Activated CD8-positive, alpha-beta memory T cell treated with anti-CD3 and anti-CD28 coated beads, Interleukin-2, amount 50 U/mL, for 24 hours (primary cell): Measurements from ENCODE around the gene HMGA1.
"Not testable (repeated sequence)": the region's sequence is repeated elsewhere in the genome, so short reads cannot be mapped to it uniquely, and the experiment has no call there.

Source experiments
- DNase-seq: peaks from one replicate; pipeline ENCODE4 v3.0.0-alpha.2; 2020; ENCODE audit errors: extremely low read depth

HMGA1 gene

DNA sequence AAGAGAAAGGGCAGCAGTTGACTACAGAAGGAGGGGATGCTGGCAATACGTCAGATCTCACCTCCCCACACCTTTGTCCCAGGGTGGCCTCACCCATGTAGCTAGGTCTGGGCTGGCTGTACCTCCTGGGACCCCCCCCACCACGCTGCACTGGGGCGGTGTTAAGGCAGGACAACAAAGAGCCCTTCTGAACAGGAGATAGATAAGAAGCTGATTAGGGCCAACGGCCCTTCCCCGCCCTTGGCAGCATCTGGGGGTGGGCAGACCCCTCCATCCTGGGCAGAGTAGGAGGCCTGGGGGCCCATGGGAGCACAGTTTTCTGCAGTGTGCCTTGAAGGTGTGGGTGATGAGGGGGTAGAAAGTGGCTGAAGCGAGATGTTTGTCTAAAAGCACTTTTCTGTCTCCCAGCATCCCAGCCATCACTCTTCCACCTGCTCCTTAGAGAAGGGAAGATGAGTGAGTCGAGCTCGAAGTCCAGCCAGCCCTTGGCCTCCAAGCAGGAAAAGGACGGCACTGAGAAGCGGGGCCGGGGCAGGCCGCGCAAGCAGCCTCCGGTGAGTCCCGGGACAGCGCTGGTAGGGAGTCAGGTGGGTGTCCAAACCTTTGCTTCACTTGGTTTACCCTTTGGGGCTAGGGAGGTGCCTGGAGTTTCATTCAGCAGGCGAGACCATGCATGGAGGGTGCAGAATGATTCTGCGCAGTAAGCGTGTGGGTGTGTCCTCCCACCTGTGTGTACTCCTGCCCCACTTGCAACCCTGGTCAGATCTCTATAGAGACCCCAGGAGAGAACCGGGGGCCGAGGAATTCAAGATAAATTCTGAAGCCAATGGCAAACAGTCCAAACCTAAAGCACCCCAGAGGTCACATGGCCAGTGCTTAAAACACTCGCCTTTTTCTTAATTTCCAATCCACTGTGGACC lies 3.9 kb downstream of the HMGA1 start:
- DNase-seq: no peak

DNA sequence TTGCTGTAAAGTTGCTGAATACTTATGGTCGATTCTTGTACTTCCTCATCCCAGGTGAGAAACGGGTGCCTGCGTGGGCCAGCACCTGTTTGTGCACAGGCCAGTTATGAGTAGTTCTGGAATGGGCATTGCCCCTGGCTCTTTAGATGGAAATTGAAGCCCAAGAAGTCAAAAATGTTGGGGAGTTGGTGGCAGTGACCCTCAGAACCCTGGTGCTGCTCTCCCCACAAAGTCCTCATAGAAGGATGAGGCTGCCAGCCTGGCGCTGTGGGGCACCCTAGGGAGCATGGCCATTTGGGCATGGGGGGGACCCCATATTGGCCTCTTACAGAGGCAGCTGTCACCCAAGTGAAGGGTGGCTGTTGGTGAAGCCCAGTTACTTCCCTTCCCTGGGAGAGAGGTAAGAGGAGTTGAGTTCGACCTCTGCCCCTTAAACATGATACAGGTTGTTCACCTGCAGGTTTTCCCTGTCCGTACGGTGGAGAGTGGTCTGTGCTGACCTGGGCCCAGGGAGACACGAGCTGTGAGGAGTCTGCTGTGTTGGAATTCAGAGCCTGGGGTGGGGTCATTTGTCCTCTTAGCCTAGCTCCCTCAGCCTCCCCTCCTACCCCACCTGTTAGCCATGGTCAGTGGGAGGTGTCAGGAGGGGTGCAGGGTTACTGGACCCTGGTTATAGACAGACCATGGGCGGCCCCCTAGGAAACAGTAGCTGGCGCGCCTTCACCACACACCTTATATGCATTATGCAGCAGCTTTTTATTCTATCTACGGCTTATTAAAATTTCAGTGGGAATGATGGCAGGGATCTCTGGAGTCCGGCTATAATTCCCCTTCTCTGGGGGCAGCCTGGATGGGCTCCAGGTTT lies 4.9 kb downstream of the HMGA1 start:
- no peak for DNase-seq

DNA sequence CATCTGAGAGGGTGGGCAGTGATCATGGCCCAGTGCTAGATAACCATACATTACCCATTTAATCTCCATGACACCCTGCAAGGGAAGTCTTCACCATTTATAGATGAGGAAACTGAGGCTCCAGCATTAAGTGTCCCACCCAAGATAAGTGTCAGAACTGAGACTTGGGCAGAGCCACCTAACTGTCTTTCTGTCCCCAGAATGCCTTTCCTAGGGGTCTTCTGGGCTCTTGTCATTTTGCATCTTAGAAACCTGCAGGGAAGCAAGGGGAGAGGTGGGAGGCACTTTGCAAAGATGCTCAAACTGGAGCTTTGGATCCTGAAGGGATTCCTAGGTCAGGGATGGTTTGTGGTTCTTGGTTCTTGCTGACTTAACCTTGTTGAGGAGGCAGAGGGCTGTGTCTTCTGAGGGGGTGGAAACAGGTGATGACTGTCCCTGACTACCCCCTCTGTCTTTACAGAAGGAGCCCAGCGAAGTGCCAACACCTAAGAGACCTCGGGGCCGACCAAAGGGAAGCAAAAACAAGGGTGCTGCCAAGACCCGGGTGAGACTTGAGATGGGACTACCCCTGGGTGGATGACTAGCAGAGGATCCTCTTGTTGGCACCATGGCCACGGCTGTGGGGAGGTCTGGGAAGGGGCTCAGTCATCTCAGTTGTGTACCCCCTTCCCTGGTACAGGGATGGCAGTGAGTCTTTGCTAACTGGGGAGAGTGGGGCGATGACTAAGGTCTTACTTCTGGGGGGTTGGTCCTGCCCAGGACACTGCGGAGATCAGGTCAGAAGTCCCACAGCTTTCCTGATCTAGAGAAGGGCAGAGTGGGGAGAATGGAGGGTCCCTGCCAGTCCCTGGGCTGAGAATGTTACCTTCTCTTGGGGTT lies 5.8 kb downstream of the HMGA1 start:
- no peak for DNase-seq

DNA sequence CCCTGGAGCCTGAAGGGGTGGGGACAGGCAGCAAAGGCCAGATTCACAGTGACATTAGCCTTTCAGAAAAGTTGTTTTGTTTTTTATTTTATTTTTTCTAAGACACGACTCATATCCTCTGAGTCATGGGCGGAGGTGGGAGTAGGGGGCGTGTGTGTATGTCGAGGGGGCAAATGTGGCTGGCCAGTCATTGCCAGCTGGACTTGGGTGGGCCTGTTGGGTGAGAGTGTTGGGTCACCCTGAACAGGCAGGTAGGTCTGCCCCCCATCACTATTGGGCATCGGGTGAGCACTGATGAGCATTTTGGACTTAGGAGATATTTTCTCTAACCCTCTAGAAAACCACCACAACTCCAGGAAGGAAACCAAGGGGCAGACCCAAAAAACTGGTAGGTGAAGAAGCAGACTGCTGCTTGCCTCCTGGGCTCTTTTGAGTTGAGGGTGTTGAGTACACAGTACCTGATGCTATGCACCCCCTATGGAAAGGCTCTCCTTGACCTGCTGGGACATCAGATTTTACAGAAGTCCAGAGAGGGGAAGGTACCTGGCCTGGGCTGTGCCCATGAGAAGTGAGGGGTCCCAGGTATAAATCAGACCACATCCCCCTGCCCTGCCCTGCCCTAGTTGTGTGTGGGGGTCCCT lies 6.6 kb downstream of the HMGA1 start:
- DNase-seq: no peak

DNA sequence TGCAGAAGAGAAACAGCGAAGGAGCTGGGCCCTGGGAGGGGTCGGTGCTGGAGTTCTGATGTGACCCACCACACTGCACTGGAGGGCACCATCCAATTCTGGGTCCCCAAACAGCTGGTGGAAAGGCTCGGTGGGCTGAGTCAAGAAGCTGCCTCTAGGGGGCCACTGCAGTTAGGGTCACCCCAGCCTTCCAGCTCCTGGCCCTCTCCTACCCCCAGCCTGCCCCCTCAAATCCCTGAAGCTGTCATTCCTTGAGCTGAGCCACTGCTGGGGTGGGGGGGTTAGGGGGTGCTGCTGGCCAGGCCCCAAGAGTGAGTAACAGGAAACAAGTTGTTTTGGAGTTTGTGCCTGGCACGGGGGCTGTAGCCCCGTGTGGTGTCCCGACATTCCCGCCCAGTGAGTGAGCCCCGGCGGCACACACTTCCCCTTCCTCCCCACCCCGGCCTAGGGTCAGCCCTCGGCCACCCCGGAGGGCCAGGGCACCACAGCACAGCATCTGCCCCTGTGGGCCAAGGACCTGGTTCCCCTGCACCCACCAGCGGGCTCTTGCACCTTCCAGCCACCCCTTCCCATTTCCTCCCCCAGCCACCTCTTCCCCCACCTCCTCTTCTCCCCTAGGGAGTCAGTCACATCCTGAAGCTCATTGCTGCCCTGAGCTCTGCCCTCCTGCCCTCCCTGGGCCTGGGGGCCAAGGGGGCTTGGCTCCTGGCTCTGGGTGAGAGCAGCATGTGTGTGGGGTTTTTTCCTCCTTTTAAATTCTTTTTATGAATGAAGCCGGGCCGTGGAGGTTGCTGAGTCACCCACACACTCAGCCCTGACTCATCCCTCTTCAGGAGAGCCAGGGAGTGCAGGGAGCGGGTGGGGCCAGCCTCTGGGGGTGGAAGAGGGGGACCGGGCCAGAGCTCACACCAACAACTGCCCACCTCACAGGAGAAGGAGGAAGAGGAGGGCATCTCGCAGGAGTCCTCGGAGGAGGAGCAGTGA lies 7.5 kb downstream of the HMGA1 start:
- DNase-seq: no peak

DNA sequence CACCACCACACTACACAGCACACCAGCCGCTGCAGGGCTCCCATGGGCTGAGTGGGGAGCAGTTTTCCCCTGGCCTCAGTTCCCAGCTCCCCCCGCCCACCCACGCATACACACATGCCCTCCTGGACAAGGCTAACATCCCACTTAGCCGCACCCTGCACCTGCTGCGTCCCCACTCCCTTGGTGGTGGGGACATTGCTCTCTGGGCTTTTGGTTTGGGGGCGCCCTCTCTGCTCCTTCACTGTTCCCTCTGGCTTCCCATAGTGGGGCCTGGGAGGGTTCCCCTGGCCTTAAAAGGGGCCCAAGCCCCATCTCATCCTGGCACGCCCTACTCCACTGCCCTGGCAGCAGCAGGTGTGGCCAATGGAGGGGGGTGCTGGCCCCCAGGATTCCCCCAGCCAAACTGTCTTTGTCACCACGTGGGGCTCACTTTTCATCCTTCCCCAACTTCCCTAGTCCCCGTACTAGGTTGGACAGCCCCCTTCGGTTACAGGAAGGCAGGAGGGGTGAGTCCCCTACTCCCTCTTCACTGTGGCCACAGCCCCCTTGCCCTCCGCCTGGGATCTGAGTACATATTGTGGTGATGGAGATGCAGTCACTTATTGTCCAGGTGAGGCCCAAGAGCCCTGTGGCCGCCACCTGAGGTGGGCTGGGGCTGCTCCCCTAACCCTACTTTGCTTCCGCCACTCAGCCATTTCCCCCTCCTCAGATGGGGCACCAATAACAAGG lies 8.5 kb downstream of the HMGA1 start:
- not testable (repeated sequence) for DNase-seq

DNA sequence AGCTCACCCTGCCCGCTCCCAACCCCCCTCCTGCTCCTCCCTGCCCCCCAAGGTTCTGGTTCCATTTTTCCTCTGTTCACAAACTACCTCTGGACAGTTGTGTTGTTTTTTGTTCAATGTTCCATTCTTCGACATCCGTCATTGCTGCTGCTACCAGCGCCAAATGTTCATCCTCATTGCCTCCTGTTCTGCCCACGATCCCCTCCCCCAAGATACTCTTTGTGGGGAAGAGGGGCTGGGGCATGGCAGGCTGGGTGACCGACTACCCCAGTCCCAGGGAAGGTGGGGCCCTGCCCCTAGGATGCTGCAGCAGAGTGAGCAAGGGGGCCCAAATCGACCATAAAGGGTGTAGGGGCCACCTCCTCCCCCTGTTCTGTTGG lies 9.1 kb downstream of the HMGA1 start:
- not testable (repeated sequence) for DNase-seq

DNA sequence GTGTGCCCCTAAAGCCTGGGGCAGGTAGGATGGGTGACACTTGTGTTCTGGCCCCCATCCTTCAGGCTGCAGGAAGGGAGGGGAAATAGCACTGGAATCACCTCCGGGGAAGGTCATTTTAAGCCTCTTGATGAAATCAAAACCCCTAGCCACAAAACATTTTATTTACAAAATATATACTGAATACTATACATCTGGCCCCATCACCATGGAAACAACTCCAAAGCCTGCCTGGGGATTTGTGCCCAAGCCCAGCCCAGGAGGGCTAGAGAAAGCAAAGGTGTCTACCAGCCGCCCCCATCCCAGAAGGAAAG lies 9.5 kb downstream of the HMGA1 start:
- DNase-seq: no peak

DNA sequence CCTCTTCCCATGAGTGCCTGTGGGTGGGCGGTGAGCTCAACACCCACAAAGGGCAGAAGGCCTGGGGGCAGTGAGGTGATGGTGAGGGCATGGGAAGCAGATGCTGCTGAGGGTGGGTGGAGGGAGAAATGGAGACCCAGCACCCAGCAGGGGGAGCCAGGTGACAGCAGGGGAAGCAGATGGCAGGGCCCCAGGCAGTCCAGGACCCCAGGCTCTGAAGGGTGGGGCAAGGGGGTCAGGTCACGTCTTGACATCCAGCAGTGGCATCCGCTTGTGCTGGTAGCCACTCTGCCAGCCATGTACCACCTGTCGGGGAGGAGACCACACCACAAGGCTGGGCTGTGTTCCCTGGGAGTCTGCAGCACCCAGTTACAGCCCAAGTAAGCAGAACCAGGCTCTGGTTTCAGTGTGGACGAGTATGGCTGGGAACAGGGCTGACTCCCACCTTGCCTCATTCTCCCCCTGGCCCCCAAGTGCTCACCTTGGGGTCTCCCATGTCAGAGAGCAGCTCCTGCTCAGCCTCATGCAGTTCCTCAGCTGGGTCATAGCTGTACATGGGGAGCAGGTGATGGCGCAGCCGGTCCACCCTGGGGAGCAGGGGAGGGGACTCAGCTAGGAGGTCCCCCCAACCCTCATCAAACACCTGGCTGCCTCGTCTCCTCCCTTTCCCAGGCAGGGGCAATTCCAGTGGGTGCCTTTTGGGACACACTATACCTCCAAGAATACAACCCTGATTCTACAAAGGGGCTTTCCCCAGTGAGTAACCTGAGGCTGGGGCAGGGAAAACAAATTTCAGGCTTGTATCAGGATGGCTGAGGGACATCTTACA lies 10.1 kb downstream of the HMGA1 start:
- DNase-seq: no peak

DNA sequence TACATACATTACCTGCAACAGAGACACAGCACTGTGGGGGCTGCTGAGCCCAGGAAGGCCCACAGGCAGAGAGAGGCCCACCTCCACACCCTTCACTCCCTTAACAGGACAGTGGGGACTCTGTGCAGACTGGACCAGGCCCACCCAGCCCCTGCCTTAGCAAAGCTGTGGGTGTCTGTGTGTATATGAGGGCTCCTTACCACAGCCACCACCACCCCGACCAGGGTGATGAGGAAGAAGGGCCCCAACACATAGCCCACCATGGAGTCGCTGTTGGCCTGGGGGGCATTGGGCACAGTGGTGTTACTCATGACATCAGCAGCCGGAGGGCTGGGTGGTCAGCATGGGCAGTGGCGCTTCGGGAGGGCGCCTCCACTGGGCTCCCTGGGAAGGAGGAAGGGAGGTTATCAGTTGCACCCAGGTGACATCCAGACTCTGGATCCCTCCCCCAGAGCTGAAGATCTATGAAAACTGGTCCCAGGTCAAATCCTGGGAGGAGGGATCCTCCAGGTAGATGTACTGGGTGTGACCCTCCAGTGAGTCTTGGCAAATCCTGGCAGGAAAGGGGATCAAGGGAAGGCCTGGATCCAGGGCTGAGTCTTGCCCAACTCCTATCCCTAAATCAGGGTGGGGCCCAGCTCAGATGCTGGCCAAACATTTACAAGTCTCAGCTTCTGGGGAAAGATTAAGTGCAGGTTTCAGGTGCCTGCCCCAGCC lies 11.0 kb downstream of the HMGA1 start:
- no peak for DNase-seq

DNA sequence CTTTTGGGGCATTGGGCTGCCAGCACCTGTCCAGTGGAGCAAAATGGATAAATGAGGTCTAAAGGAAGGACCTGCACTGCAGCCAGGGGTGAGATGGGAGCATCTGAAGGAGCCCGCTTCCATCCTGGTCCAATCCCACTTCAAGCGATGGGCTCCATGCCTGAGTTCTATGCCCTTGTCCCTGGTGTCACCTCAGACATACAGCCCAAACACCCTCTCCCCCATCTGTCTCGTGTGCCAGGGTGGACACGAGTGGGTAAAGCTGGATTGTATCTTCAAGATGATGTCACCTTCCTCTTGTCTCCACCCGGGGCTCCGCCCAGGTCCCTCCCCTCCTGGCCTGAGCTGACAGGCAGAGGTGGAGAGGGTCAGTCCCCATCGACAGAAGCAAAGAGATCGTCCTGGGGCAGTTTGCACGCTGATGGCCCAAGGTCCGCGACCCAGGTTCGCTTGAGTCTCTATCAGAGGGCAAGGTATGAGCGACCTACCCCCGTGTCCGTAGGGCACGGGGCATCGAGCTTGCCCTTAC lies 11.6 kb downstream of the HMGA1 start:
- no peak for DNase-seq

DNA sequence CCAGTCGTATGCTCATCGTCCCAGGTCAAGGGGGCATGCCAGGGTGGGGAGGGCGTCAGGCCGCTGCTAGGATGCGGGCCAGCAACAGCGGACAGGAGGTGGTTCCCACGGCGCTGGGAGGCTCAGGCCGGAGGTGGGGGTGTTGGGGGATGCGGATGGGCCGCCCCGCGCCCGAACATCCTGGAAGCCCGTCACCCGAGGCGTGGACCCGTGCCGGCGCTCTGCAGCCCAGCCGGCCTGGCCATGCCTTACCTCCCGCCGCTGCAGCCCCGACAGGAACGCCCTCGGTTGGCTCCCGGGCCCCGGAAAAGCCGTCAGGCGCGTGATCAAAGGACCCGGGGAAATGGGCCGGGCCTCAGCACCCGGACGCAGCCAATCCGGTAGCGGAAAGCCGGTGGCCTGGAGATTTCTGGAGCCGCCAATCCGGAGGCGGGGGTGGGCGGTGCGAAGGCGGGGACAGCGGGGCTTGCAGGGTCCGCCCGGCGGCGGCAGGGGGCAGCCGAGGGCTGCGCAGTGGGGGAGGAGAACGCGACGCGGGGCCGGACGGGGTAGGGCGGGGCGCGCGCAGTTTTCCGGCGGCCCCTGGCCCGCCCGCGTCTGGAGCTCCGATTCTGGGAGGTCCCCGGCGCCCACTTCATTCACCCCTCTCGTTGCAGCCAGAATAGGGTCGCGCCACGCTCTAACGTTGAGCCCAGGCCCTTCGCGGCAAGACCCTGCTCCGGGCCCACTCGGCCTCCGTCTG lies 12.2 kb downstream of the HMGA1 start, which contains the start of gene SMIM29:
SMIM29 (minus strand) TSS at position 280 of the 742 bp plus-strand sequence. CDS start 1,215 bp downstream, outside the sequence.
- DNase-seq: peak; percentile 88

DNA sequence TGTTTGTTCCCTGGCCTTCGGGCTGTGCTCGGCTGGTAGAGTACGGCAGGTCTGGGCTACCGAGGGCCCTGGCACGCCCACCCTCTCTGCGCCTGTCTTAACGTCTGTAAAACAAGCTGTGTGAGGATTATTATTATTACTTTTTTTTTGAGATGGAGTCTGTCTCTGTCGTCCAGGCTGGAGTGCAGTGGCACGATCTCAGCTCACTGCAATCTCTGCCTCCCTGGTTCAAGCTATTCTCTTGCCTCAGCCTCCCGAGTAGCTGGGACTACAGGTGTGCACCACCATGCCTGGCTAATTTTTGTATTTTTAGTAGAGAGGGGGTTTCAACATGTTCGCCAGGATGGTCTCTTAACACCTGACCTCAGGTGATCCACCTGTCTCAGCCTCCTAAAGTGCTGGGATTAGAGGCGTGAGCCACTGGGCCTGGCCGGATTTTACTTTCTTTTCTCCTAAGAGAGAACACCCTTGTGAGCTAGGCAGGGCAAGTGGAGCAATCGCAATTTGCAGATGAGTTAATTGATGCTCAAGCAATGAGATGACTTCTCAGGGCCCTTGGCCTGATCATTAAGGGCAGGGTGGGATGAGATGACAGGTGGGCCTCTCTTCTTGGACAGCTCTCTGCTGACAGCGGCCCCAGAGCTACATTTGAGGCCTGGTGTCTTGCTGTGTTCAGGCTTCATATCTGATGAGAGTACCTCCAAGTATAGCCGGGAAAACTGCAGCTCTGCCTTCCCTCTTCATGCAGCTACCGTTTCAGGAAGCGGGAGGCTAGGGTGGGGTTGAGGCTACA lies 13.0 kb downstream of the HMGA1 start:
- no peak for DNase-seq

DNA sequence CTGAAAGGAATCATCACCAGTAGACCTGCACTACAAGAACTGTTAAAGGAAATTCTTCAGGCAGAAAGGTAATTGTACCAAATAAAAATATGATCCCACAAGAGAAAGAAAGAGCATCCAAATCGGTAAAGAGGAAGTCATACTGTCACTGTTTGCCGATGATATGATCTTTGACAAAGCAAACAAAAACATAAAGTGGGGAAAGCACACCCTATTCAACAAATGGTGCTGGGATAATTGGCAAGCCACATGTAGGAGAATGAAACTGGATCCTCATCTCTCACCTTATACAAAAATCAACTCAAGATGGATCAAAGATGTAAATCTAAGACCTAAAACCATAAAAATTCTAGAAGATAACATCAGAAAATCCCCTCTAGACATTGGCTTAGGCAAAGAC lies 15.7 kb downstream of the HMGA1 start:
- DNase-seq: not testable (repeated sequence)

DNA sequence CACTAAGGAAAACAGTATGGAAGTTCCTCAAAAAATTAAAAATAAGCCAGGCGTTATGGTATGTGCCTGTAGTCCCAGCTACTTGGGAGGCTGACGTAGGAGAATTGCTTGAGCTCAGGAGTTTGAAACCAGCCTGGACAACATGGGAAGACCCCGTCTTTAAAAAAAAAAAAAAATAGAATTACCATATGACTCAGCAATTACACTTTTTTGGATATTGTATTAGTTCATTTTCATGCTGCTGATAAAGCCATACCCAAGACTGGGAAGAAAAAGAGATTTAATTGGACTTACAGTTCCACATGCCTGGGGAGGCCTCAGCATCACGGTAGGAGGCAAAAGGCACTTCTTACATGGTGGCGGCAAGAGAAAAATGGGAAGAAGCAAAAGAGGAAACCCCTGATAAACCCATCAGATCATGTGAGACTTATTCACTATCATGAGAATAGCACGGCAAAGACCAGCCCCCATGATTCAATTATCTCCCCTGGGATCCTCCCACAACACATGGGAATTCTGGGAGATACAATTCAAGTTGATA lies 22.9 kb downstream of the HMGA1 start:
- DNase-seq: no peak
